ENCODE measurements around the gene AQP6. TPM values are rescaled to one million over a fixed set of nuclear protein-coding genes. Genes with fewer than 3 reads are reported as not detected.

AQP6 gene
- total RNA-seq, 1 experiment from 2014 or later = 0.09 TPM

DNA sequence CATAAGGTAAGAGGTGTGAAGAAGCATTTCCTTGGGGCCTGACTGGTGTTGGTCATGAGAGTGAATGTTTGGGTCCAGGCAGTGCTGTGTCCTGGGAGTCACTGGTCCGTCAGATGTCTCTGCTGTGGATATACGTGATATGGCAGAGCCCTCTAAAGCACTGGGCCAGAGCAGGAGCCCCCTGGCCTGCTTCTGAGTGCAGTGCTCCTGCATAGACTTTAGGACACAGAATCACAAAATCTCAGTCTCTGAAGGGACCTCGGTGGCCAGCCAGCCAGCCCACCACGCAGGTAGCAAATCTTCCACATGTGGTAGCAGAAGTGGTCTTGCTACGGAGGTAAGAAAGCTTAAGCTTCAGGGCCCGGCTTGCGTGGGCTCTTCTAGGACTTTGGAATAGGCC, 40.7 kb upstream of the AQP6 start:
- peaks cover 3% of the 10 kb centered on the region; the same call in 1 of the 2 replicates for H3K4me1 Mint-ChIP-seq
- DNase-seq (ENCODE audit: low spot score) (no peak), ATAC-seq (no peak)
- CTCF ChIA-PET = interaction anchor here (0.9 to 3.3 kb wide), 2 partner anchors 14 to 19 kb away, joined by 3 to 21 read pairs; partner anchors contain the start of gene AQP2
- no peak overlapping the region for H3K4me3 Mint-ChIP-seq
- TF ChIP-seq RELA (CRISPR knock-in tag; IDR thresholded peaks at IDR 0.05; ENCODE audit: borderline replicate concordance) (no peak), ATF1 (CRISPR knock-in tag; IDR thresholded peaks at IDR 0.05) (no peak), NFATC4 (CRISPR knock-in tag; IDR thresholded peaks at IDR 0.05) (no peak), ELF4 (CRISPR knock-in tag; IDR thresholded peaks at IDR 0.05; ENCODE audit: low read depth) (no peak), NR3C1 (CRISPR knock-in tag; conservative IDR thresholded peaks at IDR 0.05; ENCODE audit: low read depth) (no peak), CREM (CRISPR knock-in tag; IDR thresholded peaks at IDR 0.05) (no peak), ZNF396 (CRISPR knock-in tag; IDR thresholded peaks at IDR 0.05; ENCODE audit: borderline replicate concordance) (no peak), SMAD4 (CRISPR knock-in tag; IDR thresholded peaks at IDR 0.05) (no peak), SP1 (CRISPR knock-in tag; conservative IDR thresholded peaks at IDR 0.05) (no peak), NR2C2 (CRISPR knock-in tag; IDR thresholded peaks at IDR 0.05) (no peak), RORB (CRISPR knock-in tag; IDR thresholded peaks at IDR 0.05) (no peak), ZNF232 (CRISPR knock-in tag; IDR thresholded peaks at IDR 0.05) (no peak)
- TF ChIP-seq, protein P1, sequence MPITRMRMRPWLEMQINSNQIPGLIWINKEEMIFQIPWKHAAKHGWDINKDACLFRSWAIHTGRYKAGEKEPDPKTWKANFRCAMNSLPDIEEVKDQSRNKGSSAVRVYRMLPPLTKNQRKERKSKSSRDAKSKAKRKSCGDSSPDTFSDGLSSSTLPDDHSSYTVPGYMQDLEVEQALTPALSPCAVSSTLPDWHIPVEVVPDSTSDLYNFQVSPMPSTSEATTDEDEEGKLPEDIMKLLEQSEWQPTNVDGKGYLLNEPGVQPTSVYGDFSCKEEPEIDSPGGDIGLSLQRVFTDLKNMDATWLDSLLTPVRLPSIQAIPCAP (CRISPR knock-in tag; IDR thresholded peaks at IDR 0.05) = no peak
- TF ChIP-seq, protein P2, sequence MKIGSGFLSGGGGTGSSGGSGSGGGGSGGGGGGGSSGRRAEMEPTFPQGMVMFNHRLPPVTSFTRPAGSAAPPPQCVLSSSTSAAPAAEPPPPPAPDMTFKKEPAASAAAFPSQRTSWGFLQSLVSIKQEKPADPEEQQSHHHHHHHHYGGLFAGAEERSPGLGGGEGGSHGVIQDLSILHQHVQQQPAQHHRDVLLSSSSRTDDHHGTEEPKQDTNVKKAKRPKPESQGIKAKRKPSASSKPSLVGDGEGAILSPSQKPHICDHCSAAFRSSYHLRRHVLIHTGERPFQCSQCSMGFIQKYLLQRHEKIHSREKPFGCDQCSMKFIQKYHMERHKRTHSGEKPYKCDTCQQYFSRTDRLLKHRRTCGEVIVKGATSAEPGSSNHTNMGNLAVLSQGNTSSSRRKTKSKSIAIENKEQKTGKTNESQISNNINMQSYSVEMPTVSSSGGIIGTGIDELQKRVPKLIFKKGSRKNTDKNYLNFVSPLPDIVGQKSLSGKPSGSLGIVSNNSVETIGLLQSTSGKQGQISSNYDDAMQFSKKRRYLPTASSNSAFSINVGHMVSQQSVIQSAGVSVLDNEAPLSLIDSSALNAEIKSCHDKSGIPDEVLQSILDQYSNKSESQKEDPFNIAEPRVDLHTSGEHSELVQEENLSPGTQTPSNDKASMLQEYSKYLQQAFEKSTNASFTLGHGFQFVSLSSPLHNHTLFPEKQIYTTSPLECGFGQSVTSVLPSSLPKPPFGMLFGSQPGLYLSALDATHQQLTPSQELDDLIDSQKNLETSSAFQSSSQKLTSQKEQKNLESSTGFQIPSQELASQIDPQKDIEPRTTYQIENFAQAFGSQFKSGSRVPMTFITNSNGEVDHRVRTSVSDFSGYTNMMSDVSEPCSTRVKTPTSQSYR (CRISPR knock-in tag; IDR thresholded peaks at IDR 0.05) = no peak
- H3K27me3 Mint-ChIP-seq (ENCODE audit: low read depth) = no peaks in the 10 kb centered on the region; the same call in 1 of the 2 replicates
- H3K27ac Mint-ChIP-seq = no peak overlapping the region
- no peaks in the 10 kb centered on the region for H3K9me3 Mint-ChIP-seq
- POLR2A ChIA-PET = no interaction called here
- no peaks in the 10 kb centered on the region for H3K36me3 Mint-ChIP-seq

DNA sequence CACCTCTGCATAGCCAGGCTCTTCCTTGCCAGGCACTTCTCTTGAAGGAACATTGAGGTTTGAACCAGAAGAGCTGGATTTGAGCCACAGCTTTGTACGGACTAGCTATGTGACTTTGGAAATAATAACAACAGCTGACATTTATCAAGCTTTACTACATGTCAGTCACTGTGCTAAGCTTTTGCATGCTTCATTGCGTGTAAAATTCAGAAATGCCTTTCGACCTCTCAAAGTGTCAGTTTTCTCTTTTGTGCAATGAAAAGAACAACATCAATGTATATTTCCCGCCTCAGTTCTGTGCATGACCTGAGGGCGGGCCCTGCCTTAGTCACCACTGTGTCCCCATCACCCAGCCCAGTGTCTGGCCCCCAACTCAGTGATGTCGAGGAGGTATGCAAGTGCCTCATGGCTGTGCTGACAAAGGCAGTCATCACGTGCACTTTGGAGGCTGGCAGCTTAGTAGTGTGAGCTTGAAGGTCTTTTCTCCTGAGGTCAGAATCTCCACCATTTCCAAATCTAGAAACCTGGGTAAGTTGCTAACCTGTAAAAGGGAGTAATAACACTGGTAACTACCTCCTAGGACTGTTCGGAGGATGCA, 40.1 kb upstream of the AQP6 start:
- H3K4me1 Mint-ChIP-seq = peaks cover 3% of the 10 kb centered on the region; the same call in 1 of the 2 replicates
- CTCF ChIA-PET = interaction anchor here (1.9 to 3.3 kb wide), 2 partner anchors 13 to 35 kb away, joined by 7 to 21 read pairs; no protein-coding TSS in a partner anchor
- TF ChIP-seq, protein P3, sequence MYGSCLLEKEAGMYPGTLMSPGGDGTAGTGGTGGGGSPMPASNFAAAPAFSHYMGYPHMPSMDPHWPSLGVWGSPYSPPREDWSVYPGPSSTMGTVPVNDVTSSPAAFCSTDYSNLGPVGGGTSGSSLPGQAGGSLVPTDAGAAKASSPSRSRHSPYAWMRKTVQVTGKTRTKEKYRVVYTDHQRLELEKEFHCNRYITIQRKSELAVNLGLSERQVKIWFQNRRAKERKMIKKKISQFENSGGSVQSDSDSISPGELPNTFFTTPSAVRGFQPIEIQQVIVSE (CRISPR knock-in tag; IDR thresholded peaks at IDR 0.05; ENCODE audit: borderline replicate concordance) = no peak
- TF ChIP-seq RELA (CRISPR knock-in tag; IDR thresholded peaks at IDR 0.05; ENCODE audit: borderline replicate concordance) = no peak
- TF ChIP-seq ETV6 (CRISPR knock-in tag; IDR thresholded peaks at IDR 0.05) = no peak
- TF ChIP-seq, protein P4, sequence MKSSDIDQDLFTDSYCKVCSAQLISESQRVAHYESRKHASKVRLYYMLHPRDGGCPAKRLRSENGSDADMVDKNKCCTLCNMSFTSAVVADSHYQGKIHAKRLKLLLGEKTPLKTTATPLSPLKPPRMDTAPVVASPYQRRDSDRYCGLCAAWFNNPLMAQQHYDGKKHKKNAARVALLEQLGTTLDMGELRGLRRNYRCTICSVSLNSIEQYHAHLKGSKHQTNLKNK (CRISPR knock-in tag; IDR thresholded peaks at IDR 0.05) = no peak

DNA sequence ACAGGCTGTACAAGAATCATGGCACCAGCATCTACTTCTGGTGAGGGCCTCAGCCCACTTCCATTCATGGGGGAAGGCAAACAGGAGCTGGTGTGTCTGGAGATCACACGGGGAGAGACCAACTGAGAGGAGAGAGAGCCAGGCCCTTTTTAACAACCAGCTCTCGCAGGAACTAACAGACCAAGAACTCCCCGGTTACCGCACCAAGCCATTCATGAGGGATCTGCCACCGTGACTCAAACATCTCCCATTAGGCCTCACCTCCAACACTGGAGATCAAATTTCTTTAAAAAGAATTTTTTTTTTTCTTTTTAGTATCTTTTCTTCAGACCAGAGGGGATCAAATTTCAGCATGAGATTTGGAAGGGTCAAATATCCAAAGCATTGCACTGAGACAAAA, 39.0 kb upstream of the AQP6 start:
- Mint-ChIP-seq H3K4me1 (peaks cover 6% of the 10 kb centered on the region; the same call in 1 of the 2 replicates), H3K36me3 (no peaks in the 10 kb centered on the region), H3K27me3 (ENCODE audit: low read depth) (no peaks in the 10 kb centered on the region; the same call in 1 of the 2 replicates), H3K27ac (no peak overlapping the region), H3K4me3 (no peak overlapping the region), H3K9me3 (no peaks in the 10 kb centered on the region)
- no peak for DNase-seq (ENCODE audit: low spot score)
- no peak for ATAC-seq
- ChIA-PET POLR2A (interaction anchor here (1.7 kb wide), 1 partner anchor 12 kb away, joined by 4 read pairs; no protein-coding TSS in a partner anchor), CTCF (interaction anchor here (0.9 to 4.6 kb wide), 4 partner anchors 9 to 136 kb away, joined by 3 to 30 read pairs (median 5); no protein-coding TSS in a partner anchor)
- TF ChIP-seq, protein P5, sequence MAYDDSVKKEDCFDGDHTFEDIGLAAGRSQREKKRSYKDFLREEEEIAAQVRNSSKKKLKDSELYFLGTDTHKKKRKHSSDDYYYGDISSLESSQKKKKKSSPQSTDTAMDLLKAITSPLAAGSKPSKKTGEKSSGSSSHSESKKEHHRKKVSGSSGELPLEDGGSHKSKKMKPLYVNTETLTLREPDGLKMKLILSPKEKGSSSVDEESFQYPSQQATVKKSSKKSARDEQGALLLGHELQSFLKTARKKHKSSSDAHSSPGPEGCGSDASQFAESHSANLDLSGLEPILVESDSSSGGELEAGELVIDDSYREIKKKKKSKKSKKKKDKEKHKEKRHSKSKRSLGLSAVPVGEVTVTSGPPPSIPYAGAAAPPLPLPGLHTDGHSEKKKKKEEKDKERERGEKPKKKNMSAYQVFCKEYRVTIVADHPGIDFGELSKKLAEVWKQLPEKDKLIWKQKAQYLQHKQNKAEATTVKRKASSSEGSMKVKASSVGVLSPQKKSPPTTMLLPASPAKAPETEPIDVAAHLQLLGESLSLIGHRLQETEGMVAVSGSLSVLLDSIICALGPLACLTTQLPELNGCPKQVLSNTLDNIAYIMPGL (CRISPR knock-in tag; IDR thresholded peaks at IDR 0.05) = no peak
- TF ChIP-seq JAZF1 (CRISPR knock-in tag; IDR thresholded peaks at IDR 0.05) = no peak
- TF ChIP-seq, protein P6, sequence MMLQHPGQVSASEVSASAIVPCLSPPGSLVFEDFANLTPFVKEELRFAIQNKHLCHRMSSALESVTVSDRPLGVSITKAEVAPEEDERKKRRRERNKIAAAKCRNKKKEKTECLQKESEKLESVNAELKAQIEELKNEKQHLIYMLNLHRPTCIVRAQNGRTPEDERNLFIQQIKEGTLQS (CRISPR knock-in tag; conservative IDR thresholded peaks at IDR 0.05) = no peak
- no peak for TF ChIP-seq SMAD4 (CRISPR knock-in tag; IDR thresholded peaks at IDR 0.05)
- no peak for TF ChIP-seq TEAD1 (CRISPR knock-in tag; IDR thresholded peaks at IDR 0.05)
- TF ChIP-seq ZNF416 (CRISPR knock-in tag; IDR thresholded peaks at IDR 0.05) = no peak
- TF ChIP-seq ESRRA (CRISPR knock-in tag; IDR thresholded peaks at IDR 0.05; ENCODE audit: borderline replicate concordance) = no peak
- TF ChIP-seq ZNF317 (CRISPR knock-in tag; IDR thresholded peaks at IDR 0.05; ENCODE audit: borderline replicate concordance, low read depth) = no peak
- no peak for TF ChIP-seq GABPB1 (CRISPR knock-in tag; IDR thresholded peaks at IDR 0.05)
- TF ChIP-seq KAT7 (CRISPR knock-in tag; IDR thresholded peaks at IDR 0.05; ENCODE audit: borderline replicate concordance) = no peak
- no peak for TF ChIP-seq NR3C1 (CRISPR knock-in tag; conservative IDR thresholded peaks at IDR 0.05; ENCODE audit: low read depth)

More for the DNA sequence above, 40.1 kb upstream of the AQP6 start:
- no peak overlapping the region for H3K4me3 Mint-ChIP-seq
- no peaks in the 10 kb centered on the region for H3K9me3 Mint-ChIP-seq
- no peaks in the 10 kb centered on the region; the same call in 1 of the 2 replicates for H3K27me3 Mint-ChIP-seq (ENCODE audit: low read depth)
- no peak overlapping the region for H3K27ac Mint-ChIP-seq
- DNase-seq (ENCODE audit: low spot score) (no peak), ATAC-seq (no peak)
- POLR2A ChIA-PET = interaction anchor here (1.7 kb wide), 1 partner anchor 13 kb away, joined by 4 read pairs; no protein-coding TSS in a partner anchor
- H3K36me3 Mint-ChIP-seq = no peaks in the 10 kb centered on the region

Data from WTC11 (cell line).